Heart left ventricle (tissue), 16 donors: Measurements from ENCODE around the gene SLC25A21. TPM values are rescaled to one million over a fixed set of nuclear protein-coding genes. Genes with fewer than 3 reads are reported as not detected.

Source experiments
- ATAC-seq, 4 donors: fragments of 200-7000 bp; cut with Tn5 transposase; one replicate each; pipeline ENCODE4 v1.9.1; 2020 to 2022; ENCODE audit warnings: moderate library complexity in 4 of 4, mild to moderate bottlenecking in 3 of 4, moderate number of reproducible peaks in 1 of 4
- DNase-seq, 5 donors: peaks; one replicate each; pipeline ENCODE4 v3.0.0-alpha.2; 2020
- H3K27ac ChIP-seq, 12 donors: fragments of 200-600 bp; sonication (generic) in 4 of 12; one replicate each; pipeline versions ENCODE4 v1.5.0 to v1.8.0; 2016 to 2022; ENCODE audit warnings: mild to moderate bottlenecking in 2 of 12
- H3K27me3 ChIP-seq, 9 donors: fragments of 200-600 bp; sonication (generic) in 2 of 9; one replicate each; pipeline versions ENCODE4 v1.5.1 to v1.8.0; 2016 to 2022; ENCODE audit warnings: mild to moderate bottlenecking in 3 of 9
- H3K36me3 ChIP-seq, 9 donors: fragments of 200-600 bp; sonication (generic) in 2 of 9; one replicate each; pipeline versions ENCODE4 v1.5.0 to v1.8.0; 2018 to 2022; ENCODE audit warnings: mild to moderate bottlenecking in 2 of 9
- H3K4me1 ChIP-seq, 12 donors: fragments of 200-600 bp; sonication (generic) in 4 of 12; one replicate each; pipeline versions ENCODE4 v1.5.0 to v1.8.0; 2016 to 2022; ENCODE audit warnings: mild to moderate bottlenecking in 3 of 12
- H3K4me3 ChIP-seq, 12 donors: fragments of 200-600 bp; sonication (generic) in 4 of 12; one replicate each; pipeline versions ENCODE4 v1.5.0 to v1.8.0; 2017 to 2022; ENCODE audit warnings: mild to moderate bottlenecking in 9 of 12, moderate library complexity in 4 of 12
- H3K9me3 ChIP-seq, 12 donors: fragments of 200-600 bp; sonication (generic) in 4 of 12; one replicate each; pipeline versions ENCODE4 v1.5.0 to v1.8.0; 2016 to 2022; ENCODE audit warnings: mild to moderate bottlenecking in 1 of 12
- CTCF ChIP-seq, 12 donors: fragments of 200-600 bp; sonication (generic) in 4 of 12; IDR thresholded peaks; one replicate each; pipeline versions ENCODE4 v1.5.0 to v1.8.0; 2018 to 2022; ENCODE audit warnings: antibody characterized with exemption in 12 of 12, mild to moderate bottlenecking in 5 of 12
- POLR2A ChIP-seq, 2 donors: fragments of 450-650 bp; IDR thresholded peaks; one replicate each; pipeline ENCODE4 v1.6.1; 2017; ENCODE audit warnings: antibody characterized with exemption in 2 of 2, mild to moderate bottlenecking in 2 of 2, moderate library complexity in 2 of 2
- WGBS, 4 donors: extraction: QIAGEN DNeasy Blood & Tissue Kit in 2 of 4; methylation state at CpG; one replicate each; pipeline versions ENCODE4 v1.1.5 to v1.1.7; 2013 to 2018; 5-methylcytosine and 5-hydroxymethylcytosine counted together
- intact Hi-C, 10 donors: fragments of 100-400 bp; cut with DNase I; formaldehyde crosslinking; loops; one replicate each; pipeline versions ENCODE4 v1.11.1 to v1.14.2; 2022
- polyA plus RNA-seq, 2 donors: library from polyadenylated mRNA; stranded (reverse); fragments of 200-250 nt; gene quantifications; one replicate each; pipeline ENCODE4 v1.2.3, GENCODE V29; 2013
- total RNA-seq, 9 donors: library from RNA; depleted of rRNA in 2 of 9; stranded (reverse); fragments of >200 nt in 2 of 9; fragmentation: NEBNext Ultra II Directional in 3 of 9; extraction: Animal tissue kit (Norgen Biotek cat#: 25700) in 3 of 9; gene quantifications; one replicate each; pipeline versions ENCODE4 v1.1.0 to v1.2.4, GENCODE V29; 2016 to 2023
- donor health status: ischemic (EF 13 %, LVEDD 7.1; RV severe dilation, severe dysfunction).
- donor health status: healthy with polysubstance abuse.
- donor health status: DM: no; HTN: yes; CAD: no.
- donor health status: DM: no; HTN: no; CAD: no.
- donor health status: ischemic (EF 25% LVEDD 6.9; RV normal size, moderate dysfunction).
- donor health status: ischemic (EF 25% LVEDD 5.7; RV mildly dilated, moderate dysfunction).
- donor health status: healthy.
- donor health status: DM: yes; HTN: yes; CAD: no.
- donor health status: ischemic (EF 35%, LVEDD 5.7; RV mildly dilated, moderate dysfunction).
- donor health status: nonischemic (EF 11% LVEDD 7.7; RV severe dilation, severe dysfunction).
- donor health status: DM: yes; HTN: yes; CAD: no.
- donor health status: PGD.
- donor health status: ischemic (EF 29% LVEDD 5.4; RV normal size, mild dysfunction).
- donor health status: nonischemic (EF 23%, LVEDD 6.1; RV moderate dilation, normal function).

Gene SLC25A21
- total and polyA plus RNA-seq, 11 donors = 0.12 to 1.6 (median 0.24) TPM; not detected in 1

- ATAC-seq = no peak
- intact Hi-C loops = no loop called here
- WGBS, 4 donors = 74 to 92% (median 86%) methylated on average over 3 of the region's 3 CpGs
These were observed 84.9 kb downstream of the SLC25A21 start for GRCh38 chr14:37087520-37087919.

GRCh38 chr14:37083599-37083998, 88.8 kb downstream of the SLC25A21 start:
- WGBS, 4 donors = 67 to 77% (median 75%) methylated on average over 5 of the region's 5 CpGs
- no peaks in the 10 kb centered on the region for H3K36me3 ChIP-seq
- peaks cover 0 to 12% (median 0%) of the 10 kb centered on the region in 12 donors for H3K9me3 ChIP-seq
- DNase-seq (no peak), ATAC-seq (no peak)
- H3K4me3 ChIP-seq = no peak overlapping the region
- H3K27ac ChIP-seq = no peak overlapping the region
- no peaks in the 10 kb centered on the region for H3K27me3 ChIP-seq
- no peaks in the 10 kb centered on the region for H3K4me1 ChIP-seq
- intact Hi-C loops = no loop called here
- TF ChIP-seq POLR2A (IDR thresholded peaks at IDR 0.05) = no peak
- no peak for TF ChIP-seq CTCF (IDR thresholded peaks at IDR 0.05)

More at GRCh38 chr14:37087520-37087919, 84.9 kb downstream of the SLC25A21 start:
- Histone ChIP-seq H3K4me3 (no peak overlapping the region), H3K36me3 (no peaks in the 10 kb centered on the region), H3K27ac (no peak overlapping the region), H3K27me3 (no peaks in the 10 kb centered on the region), H3K9me3 (no peaks in the 10 kb centered on the region), H3K4me1 (no peaks in the 10 kb centered on the region)
- no peak for DNase-seq
- TF ChIP-seq POLR2A (IDR thresholded peaks at IDR 0.05) (no peak), CTCF (IDR thresholded peaks at IDR 0.05) (no peak)

- no peaks in the 10 kb centered on the region for H3K4me1 ChIP-seq
- no peaks in the 10 kb centered on the region for H3K36me3 ChIP-seq
- ATAC-seq (no peak), DNase-seq (no peak)
- intact Hi-C loops = no loop called here
- WGBS, 4 donors = 0 to 2% (median 0%) methylated on average over 1 of the region's 1 CpG
- no peaks in the 10 kb centered on the region for H3K27me3 ChIP-seq
- no peak for TF ChIP-seq CTCF (IDR thresholded peaks at IDR 0.05)
- TF ChIP-seq POLR2A (IDR thresholded peaks at IDR 0.05) = no peak
- H3K9me3 ChIP-seq = peaks cover 0 to 12% (median 0%) of the 10 kb centered on the region in 12 donors
- no peak overlapping the region for H3K27ac ChIP-seq
- no peak overlapping the region for H3K4me3 ChIP-seq
These were observed 90.0 kb downstream of the SLC25A21 start for GRCh38 chr14:37082449-37082848.

- intact Hi-C loops = no loop called here
- no peak for DNase-seq
- no peak for TF ChIP-seq POLR2A (IDR thresholded peaks at IDR 0.05)
- TF ChIP-seq CTCF (IDR thresholded peaks at IDR 0.05) = no peak
- no peak for ATAC-seq
- Histone ChIP-seq H3K36me3 (no peaks in the 10 kb centered on the region), H3K27ac (no peak overlapping the region), H3K9me3 (peaks cover 0 to 12% (median 0%) of the 10 kb centered on the region in 12 donors), H3K4me3 (no peak overlapping the region), H3K27me3 (no peaks in the 10 kb centered on the region), H3K4me1 (no peaks in the 10 kb centered on the region)
These were observed 90.5 kb downstream of the SLC25A21 start for GRCh38 chr14:37081856-37082255.
